Ascending aorta (tissue), 2 donors: Measurements from ENCODE around the gene FAAP100. TPM values are rescaled to one million over a fixed set of nuclear protein-coding genes. Genes with fewer than 3 reads are reported as not detected.

Source experiments
- DNase-seq, 2 donors: peaks; one replicate each; pipeline ENCODE4 v3.0.0-alpha.2; 2019; ENCODE audit warnings: low spot score in 2 of 2
- H3K27ac ChIP-seq, 2 donors: fragments of 200-600 bp; sonication (generic); one replicate each; pipeline ENCODE4 v1.5.1; 2016 to 2017; ENCODE audit warnings: mild to moderate bottlenecking in 1 of 2
- H3K27me3 ChIP-seq: fragments of 200-600 bp; sonication (generic); one replicate; pipeline ENCODE4 v1.5.1; 2017
- H3K36me3 ChIP-seq, 2 donors: fragments of 200-600 bp; sonication (generic); one replicate each; pipeline ENCODE4 v1.5.1; 2016
- H3K4me1 ChIP-seq, 2 donors: fragments of 200-600 bp; sonication (generic); one replicate each; pipeline ENCODE4 v1.5.1; 2016 to 2017; ENCODE audit warnings: mild to moderate bottlenecking in 1 of 2
- H3K4me3 ChIP-seq, 2 donors: fragments of 200-600 bp; sonication (generic); one replicate each; pipeline ENCODE4 v1.5.1; 2016 to 2017; ENCODE audit warnings: mild to moderate bottlenecking in 1 of 2
- H3K9me3 ChIP-seq, 2 donors: fragments of 200-600 bp; sonication (generic); one replicate each; pipeline ENCODE4 v1.5.1; 2016
- intact Hi-C: fragments of 100-400 bp; cut with DNase I; formaldehyde crosslinking; loops from one replicate; pipeline ENCODE4 v1.15.1; 2023
- total RNA-seq: library from RNA; depleted of rRNA; stranded (reverse); fragments of >200 nt; gene quantifications from one replicate; pipeline ENCODE4 v1.1.0, GENCODE V29; 2016
- TF ChIP-seq, protein P1 (sequence below), 3 experiments: fragments of 200-600 bp in 2 of 3; fragments of 450-650 bp in 1 of 3; sonication (generic) in 2 of 3; IDR thresholded peaks; one replicate each; pipeline ENCODE4 v1.5.1; 2016 to 2019; ENCODE audit warnings: antibody characterized with exemption in 3 of 3, mild to moderate bottlenecking in 1 of 3, moderate library complexity in 1 of 3

Gene FAAP100
- total RNA-seq, 1 donor from 2014 or later: 75.6 TPM

DNA sequence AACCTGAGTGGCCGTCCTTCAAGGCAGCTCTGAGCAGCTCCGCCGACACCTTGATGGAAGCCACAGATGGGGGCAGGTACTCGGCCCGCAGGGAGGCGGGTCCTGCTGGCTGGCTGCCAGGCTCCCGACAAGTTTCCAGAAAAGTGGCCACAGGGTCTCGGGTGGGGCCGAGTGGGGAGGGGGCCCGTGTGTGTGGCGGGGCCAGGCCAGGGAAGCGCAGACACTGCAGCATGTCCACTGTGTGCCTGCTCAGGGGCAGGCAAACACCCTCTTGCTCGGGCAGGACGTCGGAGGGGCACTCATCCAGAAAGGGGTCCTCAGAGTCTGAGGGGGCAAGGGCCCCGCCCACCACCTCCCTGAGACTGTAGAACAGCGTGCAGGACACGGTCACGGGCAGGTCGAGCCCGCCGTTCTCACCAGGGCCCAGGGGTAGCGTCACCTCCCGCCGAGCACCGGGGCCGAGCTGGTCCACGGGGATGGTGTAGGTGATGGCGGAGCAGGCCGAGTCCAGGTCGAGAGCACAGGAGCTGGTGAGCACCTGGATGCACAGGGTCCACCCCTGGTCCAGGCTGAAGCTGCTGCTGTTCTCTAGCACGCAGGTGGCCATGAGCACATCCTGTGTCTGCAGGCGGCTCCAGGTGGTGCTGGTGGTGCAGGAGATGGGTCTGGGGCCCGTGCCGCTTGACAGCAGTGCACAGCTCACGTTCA lies 5.1 kb downstream of the FAAP100 start:
- Histone ChIP-seq H3K9me3 (no peaks in the 10 kb centered on the region), H3K4me1 (peaks cover 9 to 12% of the 10 kb centered on the region in 2 donors), H3K4me3 (no peak overlapping the region), H3K27me3 (no peaks in the 10 kb centered on the region), H3K27ac (no peak overlapping the region), H3K36me3 (peaks cover 50 to 79% of the 10 kb centered on the region in 2 donors)
- intact Hi-C loops: no loop called here
- DNase-seq: no peak
- TF ChIP-seq, protein P1, sequence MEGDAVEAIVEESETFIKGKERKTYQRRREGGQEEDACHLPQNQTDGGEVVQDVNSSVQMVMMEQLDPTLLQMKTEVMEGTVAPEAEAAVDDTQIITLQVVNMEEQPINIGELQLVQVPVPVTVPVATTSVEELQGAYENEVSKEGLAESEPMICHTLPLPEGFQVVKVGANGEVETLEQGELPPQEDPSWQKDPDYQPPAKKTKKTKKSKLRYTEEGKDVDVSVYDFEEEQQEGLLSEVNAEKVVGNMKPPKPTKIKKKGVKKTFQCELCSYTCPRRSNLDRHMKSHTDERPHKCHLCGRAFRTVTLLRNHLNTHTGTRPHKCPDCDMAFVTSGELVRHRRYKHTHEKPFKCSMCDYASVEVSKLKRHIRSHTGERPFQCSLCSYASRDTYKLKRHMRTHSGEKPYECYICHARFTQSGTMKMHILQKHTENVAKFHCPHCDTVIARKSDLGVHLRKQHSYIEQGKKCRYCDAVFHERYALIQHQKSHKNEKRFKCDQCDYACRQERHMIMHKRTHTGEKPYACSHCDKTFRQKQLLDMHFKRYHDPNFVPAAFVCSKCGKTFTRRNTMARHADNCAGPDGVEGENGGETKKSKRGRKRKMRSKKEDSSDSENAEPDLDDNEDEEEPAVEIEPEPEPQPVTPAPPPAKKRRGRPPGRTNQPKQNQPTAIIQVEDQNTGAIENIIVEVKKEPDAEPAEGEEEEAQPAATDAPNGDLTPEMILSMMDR (IDR thresholded peaks at IDR 0.05): no peak

DNA sequence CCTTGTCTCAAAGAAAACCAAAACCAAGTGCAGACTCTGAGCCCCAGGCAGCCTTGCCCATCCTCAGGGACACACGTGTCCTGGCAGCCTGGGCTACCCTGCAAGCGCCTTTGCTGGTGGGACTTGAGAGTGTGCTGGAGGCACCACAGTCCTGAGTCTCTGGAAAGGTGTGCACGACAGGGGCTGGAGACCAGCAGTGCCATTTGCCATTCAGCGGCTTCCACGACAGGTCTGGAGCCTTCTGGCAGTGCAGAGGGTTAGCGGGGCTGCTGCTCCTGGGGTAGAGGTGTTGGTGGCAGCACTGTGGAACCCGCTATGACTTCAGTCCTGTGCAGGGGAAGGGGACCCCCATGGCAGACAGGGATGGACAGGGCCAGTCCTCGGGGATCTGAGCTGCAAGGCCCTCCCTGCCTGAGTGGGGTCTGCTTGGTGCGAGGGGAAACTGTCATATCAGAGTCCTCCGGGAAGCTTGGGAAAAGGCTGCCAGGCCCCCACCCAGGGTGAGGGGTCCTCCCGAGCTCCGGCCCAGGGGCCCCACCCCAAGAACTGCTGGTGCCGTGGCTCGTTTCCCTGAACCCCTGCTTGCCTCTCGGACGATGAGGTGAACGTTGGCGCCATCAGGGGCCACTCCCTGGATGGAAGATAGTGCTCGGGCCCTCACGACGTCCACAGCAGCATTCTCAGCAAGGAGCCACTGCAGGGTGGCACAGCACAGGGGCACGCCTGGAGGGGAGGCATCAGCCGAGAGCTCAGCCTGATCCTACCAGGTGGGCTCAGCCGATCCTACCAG lies 6.8 kb downstream of the FAAP100 start:
- Histone ChIP-seq H3K9me3 (no peaks in the 10 kb centered on the region), H3K4me1 (no peaks in the 10 kb centered on the region), H3K4me3 (no peak overlapping the region), H3K36me3 (peaks cover 50 to 93% of the 10 kb centered on the region in 2 donors), H3K27me3 (no peaks in the 10 kb centered on the region), H3K27ac (no peak overlapping the region)
- intact Hi-C loops: no loop called here
- TF ChIP-seq, protein P1 (IDR thresholded peaks at IDR 0.05): no peak
- DNase-seq: no peak

GRCh38 chr17:81544281-81544974 lies 7.7 kb downstream of the FAAP100 start:
- intact Hi-C loops: no loop called here
- H3K4me1 ChIP-seq: no peaks in the 10 kb centered on the region
- H3K9me3 ChIP-seq: no peaks in the 10 kb centered on the region
- H3K27ac ChIP-seq: no peak overlapping the region
- DNase-seq: no peak
- no peak overlapping the region for H3K4me3 ChIP-seq
- H3K27me3 ChIP-seq: no peaks in the 10 kb centered on the region
- peaks cover 50 to 91% of the 10 kb centered on the region in 2 donors for H3K36me3 ChIP-seq
- TF ChIP-seq, protein P1 (IDR thresholded peaks at IDR 0.05): no peak

- Histone ChIP-seq H3K9me3 (no peaks in the 10 kb centered on the region), H3K27me3 (no peaks in the 10 kb centered on the region), H3K4me3 (no peak overlapping the region), H3K4me1 (no peaks in the 10 kb centered on the region), H3K36me3 (peaks cover 50 to 92% of the 10 kb centered on the region in 2 donors), H3K27ac (no peak overlapping the region)
- intact Hi-C loops: no loop called here
- TF ChIP-seq, protein P1 (IDR thresholded peaks at IDR 0.05): no peak
- DNase-seq: no peak
Observed at GRCh38 chr17:81543756-81544155, 8.4 kb downstream of the FAAP100 start.

DNA sequence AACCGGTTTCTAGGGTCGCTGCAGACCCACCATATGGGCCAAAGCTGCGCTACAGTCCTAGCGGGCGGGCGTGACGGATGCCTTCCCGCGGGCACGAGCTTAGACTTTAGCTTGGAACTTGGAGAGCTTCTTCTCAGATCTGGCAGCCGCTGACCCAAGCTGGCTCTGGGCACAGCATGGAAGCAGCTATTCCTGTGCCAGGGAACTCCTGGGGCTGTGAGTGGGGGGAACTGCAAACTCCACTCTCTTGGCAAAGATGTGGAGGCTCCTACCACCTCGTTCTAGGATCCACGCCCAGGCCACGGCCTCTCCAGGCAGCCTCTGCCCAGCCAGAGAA lies 8.8 kb downstream of the FAAP100 start:
- Histone ChIP-seq H3K27me3 (no peaks in the 10 kb centered on the region), H3K27ac (no peak overlapping the region), H3K36me3 (peaks cover 51 to 92% of the 10 kb centered on the region in 2 donors), H3K4me1 (no peaks in the 10 kb centered on the region), H3K4me3 (no peak overlapping the region), H3K9me3 (no peaks in the 10 kb centered on the region)
- no peak for DNase-seq
- intact Hi-C loops: no loop called here
- TF ChIP-seq, protein P1 (IDR thresholded peaks at IDR 0.05): no peak
